Renal pelvis (tissue), 4 donors: ENCODE measurements around the gene TNFRSF18. TPM values are rescaled to one million over a fixed set of nuclear protein-coding genes. Genes with fewer than 3 reads are reported as not detected.
"Not testable (repeated sequence)": the region's sequence is repeated elsewhere in the genome, so short reads cannot be mapped to it uniquely, and the experiment has no call there.

ENCODE experiments used
- DNase-seq: peaks from one replicate; pipeline ENCODE4 v3.0.0-alpha.2; 2013
- polyA plus RNA-seq, 3 donors: library from polyadenylated mRNA; unstranded; fragments of 120-200 nt; gene quantifications; one replicate each; pipeline ENCODE4 v1.2.1, GENCODE V29; 2013; ENCODE audit not compliant: insufficient read length in 3 of 3

TNFRSF18 gene
- polyA plus RNA-seq, 3 donors = 0.75 to 1.2 (median 0.89) TPM

GRCh38 chr1:1179346-1179982 lies 26.9 kb downstream of the TNFRSF18 start:
- no peak for DNase-seq

GRCh38 chr1:1178794-1179331 lies 27.5 kb downstream of the TNFRSF18 start:
- DNase-seq = no peak

GRCh38 chr1:1177452-1178206 lies 28.8 kb downstream of the TNFRSF18 start:
- no peak for DNase-seq

GRCh38 chr1:1176931-1177330 lies 29.5 kb downstream of the TNFRSF18 start:
- DNase-seq = no peak

GRCh38 chr1:1176063-1176761 lies 30.2 kb downstream of the TNFRSF18 start:
- not testable (repeated sequence) for DNase-seq

GRCh38 chr1:1175221-1176062 lies 30.9 kb downstream of the TNFRSF18 start:
- DNase-seq = no peak

- peak; percentile 80 for DNase-seq
Observed at GRCh38 chr1:1173793-1174415, 32.5 kb downstream of the TNFRSF18 start, which contains the start of gene TTLL10. Gene TTLL10 (plus strand): TSS chr1:1173880. CDS start chr1:1179216, 5,336 bp downstream.

GRCh38 chr1:1173061-1173792 lies 33.2 kb downstream of the TNFRSF18 start:
- DNase-seq = no peak

GRCh38 chr1:1171546-1172340 lies 34.6 kb downstream of the TNFRSF18 start:
- no peak for DNase-seq

- DNase-seq = no peak
Observed at GRCh38 chr1:1171161-1171545, 35.2 kb downstream of the TNFRSF18 start.

- DNase-seq = no peak
Observed at GRCh38 chr1:1170215-1171091, 35.9 kb downstream of the TNFRSF18 start.

GRCh38 chr1:1169429-1170214 lies 36.8 kb downstream of the TNFRSF18 start:
- no peak for DNase-seq

- DNase-seq = no peak
Observed at GRCh38 chr1:1168451-1169411, 37.7 kb downstream of the TNFRSF18 start.

- no peak for DNase-seq
Observed at GRCh38 chr1:1167841-1168450, 38.4 kb downstream of the TNFRSF18 start.

- no peak for DNase-seq
Observed at GRCh38 chr1:1167398-1167821, 39.0 kb downstream of the TNFRSF18 start.
